Measurements from ENCODE around the gene NKX6-2. TPM values are rescaled to one million over a fixed set of nuclear protein-coding genes. Genes with fewer than 3 reads are reported as not detected.

NKX6-2 gene
- total and polyA plus RNA-seq, 2 experiments from 2014 or later: 0.24 to 9.3 TPM

GRCh38 chr10:132752378-132752777 is 33.6 kb downstream of the NKX6-2 start:
- Mint-ChIP-seq H3K27ac (no peak overlapping the region), H3K4me3 (no peak overlapping the region), H3K4me1 (0 out of 3 replicates have a peak, but pooled peaks cover 4% of the 10 kb centered on the region), H3K36me3 (ENCODE audit: low read depth) (peaks cover 11% of the 10 kb centered on the region), H3K27me3 (ENCODE audit: insufficient read depth, low read depth, poor library complexity) (peaks cover 2% of the 10 kb centered on the region), H3K9me3 (peaks cover 9% of the 10 kb centered on the region)
- Histone ChIP-seq H4K20me1 (replicated peaks; ENCODE audit: insufficient read depth) (no peaks in the 10 kb centered on the region), H3K4me3 (no peak overlapping the region), H3K4me2 (no peak overlapping the region), H3K27me3 (ENCODE audit: insufficient read depth) (no peaks in the 10 kb centered on the region), H3F3A (replicated peaks; ENCODE audit: low read depth) (no peaks in the 10 kb centered on the region), H3K27ac (ENCODE audit: low read depth) (no peak overlapping the region), H3K79me2 (replicated peaks; ENCODE audit: insufficient read depth) (no peaks in the 10 kb centered on the region), H2AFZ (no peak overlapping the region), H3K36me3 (ENCODE audit: insufficient read depth) (no peaks in the 10 kb centered on the region), H3K4me1 (ENCODE audit: insufficient read depth) (no peaks in the 10 kb centered on the region), H3K9me2 (ENCODE audit: insufficient read depth) (no peaks in the 10 kb centered on the region)
- ATAC-seq: no peak
- no peak for DNase-seq (ENCODE audit: low spot score)
- TF ChIP-seq EZH2phosphoT487 (IDR thresholded peaks at IDR 0.05; ENCODE audit: unreplicated experiment): no peak
- TF ChIP-seq POLR2AphosphoS5 (IDR thresholded peaks at IDR 0.05; ENCODE audit: low read depth): no peak
- TF ChIP-seq ETS1 (IDR thresholded peaks at IDR 0.05): no peak
- no peak for TF ChIP-seq ZNF331 (CRISPR knock-in tag; IDR thresholded peaks at IDR 0.05; ENCODE audit: low read depth)
- no peak for TF ChIP-seq REST (IDR thresholded peaks at IDR 0.05; ENCODE audit: unreplicated experiment)
- no peak for TF ChIP-seq STAT1 (IDR thresholded peaks at IDR 0.05; ENCODE audit: unreplicated experiment)
- TF ChIP-seq EZH2 (IDR thresholded peaks at IDR 0.05; ENCODE audit: low read depth, unreplicated experiment): no peak
- TF ChIP-seq ZNF462 (CRISPR knock-in tag; IDR thresholded peaks at IDR 0.05): no peak
- no peak for TF ChIP-seq NANOG (IDR thresholded peaks at IDR 0.05; ENCODE audit: borderline replicate concordance)
- no peak for TF ChIP-seq CTCF (conservative IDR thresholded peaks at IDR 0.05; ENCODE audit: low read depth in 2 of 2)
- no peak for TF ChIP-seq ZNF114 (CRISPR knock-in tag; IDR thresholded peaks at IDR 0.05)
- TF ChIP-seq JUNB (IDR thresholded peaks at IDR 0.05; ENCODE audit: unreplicated experiment): no peak
- TF ChIP-seq CREB1 (CRISPR knock-in tag; IDR thresholded peaks at IDR 0.05; ENCODE audit: low read depth): no peak
